Activated T-helper 17 cell treated with anti-CD3 and anti-CD28 coated beads, Interleukin-2, amount 50 U/mL, for 72 hours (primary cell): ENCODE measurements around the gene SMAD2. TPM values are rescaled to one million over a fixed set of nuclear protein-coding genes. Genes with fewer than 3 reads are reported as not detected.

Experiments
- ATAC-seq: fragments of 150-1000 bp; cut with Tn5 transposase; replicated peaks from 2 replicates; pipeline ENCODE4 v1.10.0; 2021; ENCODE audit warnings: mild to moderate bottlenecking, moderate library complexity
- H3K27ac Mint-ChIP-seq: one replicate; pipeline ENCODE4 v1.8.0; 2022; ENCODE audit warnings: mixed read lengths
- H3K27me3 Mint-ChIP-seq: one replicate; pipeline ENCODE4 v1.8.0; 2022; ENCODE audit warnings: mixed read lengths
- H3K36me3 Mint-ChIP-seq: one replicate; pipeline ENCODE4 v1.8.0; 2022; ENCODE audit warnings: low read depth, mild to moderate bottlenecking, mixed read lengths
- H3K4me1 Mint-ChIP-seq: one replicate; pipeline ENCODE4 v1.8.0; 2022; ENCODE audit warnings: mixed read lengths
- H3K4me3 Mint-ChIP-seq: one replicate; pipeline ENCODE4 v1.8.0; 2022; ENCODE audit warnings: mild to moderate bottlenecking, mixed read lengths
- H3K9me3 Mint-ChIP-seq: one replicate; pipeline ENCODE4 v1.8.0; 2022; ENCODE audit warnings: mixed read lengths
- total RNA-seq, 2 donors: library from RNA; stranded (reverse); gene quantifications; one replicate each; pipeline ENCODE4 v1.2.3, GENCODE V29; 2022

SMAD2 gene
- total RNA-seq, 2 donors from 2014 or later: 97.2 to 170 TPM

- Mint-ChIP-seq H3K36me3 (no peaks in the 10 kb centered on the region), H3K4me1 (peaks cover 11% of the 10 kb centered on the region), H3K27me3 (peaks cover 3% of the 10 kb centered on the region), H3K4me3 (no peak overlapping the region), H3K27ac (no peak overlapping the region), H3K9me3 (no peaks in the 10 kb centered on the region)
- ATAC-seq: no peak
Observed at GRCh38 chr18:47949202-47949601, 18.7 kb upstream of the SMAD2 start.

DNA sequence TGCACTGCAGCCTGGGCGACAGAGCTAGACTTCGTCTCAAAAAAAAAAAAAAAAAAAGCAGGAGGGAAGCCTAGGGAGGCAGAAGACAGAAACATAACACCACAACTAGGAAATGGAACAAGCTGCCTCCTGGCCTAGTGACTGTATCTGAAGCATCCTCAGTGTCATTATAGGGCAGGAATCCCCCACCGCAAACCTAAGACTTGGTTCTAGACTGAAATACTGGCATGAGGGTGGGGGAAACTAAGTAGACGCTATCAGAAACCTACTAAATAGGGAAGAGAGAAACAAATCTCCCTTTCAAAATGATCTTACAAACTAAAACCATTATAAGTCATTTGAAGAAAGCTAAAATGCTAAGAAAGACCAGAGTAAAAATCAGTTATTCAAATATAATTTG is 16.4 kb upstream of the SMAD2 start:
- Mint-ChIP-seq H3K4me3 (no peak overlapping the region), H3K4me1 (peaks cover 5% of the 10 kb centered on the region), H3K27ac (no peak overlapping the region), H3K36me3 (no peaks in the 10 kb centered on the region), H3K9me3 (peaks cover 3% of the 10 kb centered on the region), H3K27me3 (peaks cover 12% of the 10 kb centered on the region)
- no peak for ATAC-seq

- Mint-ChIP-seq H3K4me1 (peaks cover 5% of the 10 kb centered on the region), H3K9me3 (peaks cover 3% of the 10 kb centered on the region), H3K36me3 (no peaks in the 10 kb centered on the region), H3K4me3 (no peak overlapping the region), H3K27ac (no peak overlapping the region), H3K27me3 (peaks cover 12% of the 10 kb centered on the region)
- peak; percentile 99 for ATAC-seq
Observed at GRCh38 chr18:47944972-47945852, 14.8 kb upstream of the SMAD2 start.

- ATAC-seq: no peak
- H3K27ac Mint-ChIP-seq: no peak overlapping the region
- no peak overlapping the region for H3K4me3 Mint-ChIP-seq
- H3K36me3 Mint-ChIP-seq: no peaks in the 10 kb centered on the region
- H3K27me3 Mint-ChIP-seq: no peaks in the 10 kb centered on the region
- H3K9me3 Mint-ChIP-seq: no peaks in the 10 kb centered on the region
- peaks cover 9% of the 10 kb centered on the region for H3K4me1 Mint-ChIP-seq
Observed at GRCh38 chr18:47936952-47937351, 6.5 kb upstream of the SMAD2 start.

GRCh38 chr18:47935321-47936055 is 5.0 kb upstream of the SMAD2 start:
- Mint-ChIP-seq H3K9me3 (no peaks in the 10 kb centered on the region), H3K4me3 (no peak overlapping the region), H3K36me3 (no peaks in the 10 kb centered on the region), H3K4me1 (peaks cover 12% of the 10 kb centered on the region), H3K27me3 (no peaks in the 10 kb centered on the region), H3K27ac (no peak overlapping the region)
- ATAC-seq: no peak

DNA sequence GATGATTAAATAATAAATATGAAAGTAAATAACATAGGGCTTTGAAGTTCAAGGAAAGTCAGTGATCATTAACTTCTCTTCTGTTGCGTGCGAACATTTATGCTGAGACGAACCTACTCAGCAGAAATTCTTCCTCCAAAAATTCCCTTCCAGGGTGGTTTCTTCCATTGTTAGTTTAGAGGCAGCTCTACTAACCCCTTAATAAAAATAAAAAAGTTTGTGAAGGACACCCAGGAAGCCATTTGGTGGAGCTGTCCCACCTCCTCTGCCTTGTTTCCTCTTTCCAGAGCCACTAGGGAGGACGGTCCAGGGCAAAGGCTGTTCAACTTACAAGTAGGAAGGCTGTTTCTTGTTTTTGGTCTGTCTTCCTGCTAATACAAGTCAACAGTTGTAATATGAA is 2.1 kb upstream of the SMAD2 start:
- ATAC-seq: no peak
- peaks cover 28% of the 10 kb centered on the region for H3K4me1 Mint-ChIP-seq
- no peak overlapping the region for H3K27ac Mint-ChIP-seq
- H3K4me3 Mint-ChIP-seq: peak overlapping the region; percentile 96
- no peaks in the 10 kb centered on the region for H3K27me3 Mint-ChIP-seq
- H3K9me3 Mint-ChIP-seq: no peaks in the 10 kb centered on the region
- H3K36me3 Mint-ChIP-seq: peaks cover 24% of the 10 kb centered on the region

DNA sequence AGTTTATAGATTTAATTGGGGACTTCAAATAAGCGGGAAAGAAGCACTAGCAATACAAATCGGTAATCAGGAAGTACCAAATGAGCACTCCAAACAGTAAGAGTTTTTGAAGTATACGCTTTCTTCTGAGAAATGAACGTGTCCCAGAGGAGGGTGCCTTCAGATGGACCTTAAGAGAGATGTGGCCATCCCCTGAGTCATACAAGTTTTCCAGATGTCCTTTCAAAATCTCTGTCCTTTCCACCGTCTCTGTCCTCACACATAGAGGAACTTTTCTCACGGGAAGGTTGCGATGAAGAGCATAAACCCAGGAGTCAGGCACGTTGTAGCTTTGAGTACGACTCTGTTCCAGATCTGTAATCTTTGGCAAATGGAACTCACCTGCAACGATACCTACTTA is 1.7 kb upstream of the SMAD2 start:
- peak overlapping the region; percentile 96 for H3K4me3 Mint-ChIP-seq
- peak overlapping the region; percentile 89 for H3K27ac Mint-ChIP-seq
- ATAC-seq: no peak
- peaks cover 30% of the 10 kb centered on the region for H3K4me1 Mint-ChIP-seq
- no peaks in the 10 kb centered on the region for H3K27me3 Mint-ChIP-seq
- H3K36me3 Mint-ChIP-seq: peaks cover 27% of the 10 kb centered on the region
- no peaks in the 10 kb centered on the region for H3K9me3 Mint-ChIP-seq

DNA sequence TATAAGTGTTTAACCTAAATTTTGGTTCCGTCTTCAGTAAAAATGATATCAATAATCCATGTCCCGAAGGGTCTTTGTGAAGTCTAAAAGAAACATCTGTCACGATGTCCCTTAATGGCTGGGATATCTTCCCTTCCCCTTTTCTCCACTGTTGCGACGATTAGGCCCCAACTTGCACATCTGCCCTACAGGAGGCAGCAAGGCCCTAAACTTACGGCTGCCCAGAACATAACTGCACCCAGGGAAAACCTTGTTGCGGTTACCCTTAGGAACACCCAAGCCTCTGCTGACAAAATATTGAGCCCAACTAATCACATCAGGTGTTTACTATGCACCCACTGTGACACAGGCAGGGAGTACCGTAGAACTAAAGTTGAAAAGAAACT is 1.3 kb upstream of the SMAD2 start:
- peak overlapping the region; percentile 96 for H3K4me3 Mint-ChIP-seq
- H3K27ac Mint-ChIP-seq: peak overlapping the region; percentile 89
- no peaks in the 10 kb centered on the region for H3K27me3 Mint-ChIP-seq
- peaks cover 32% of the 10 kb centered on the region for H3K4me1 Mint-ChIP-seq
- no peak for ATAC-seq
- H3K36me3 Mint-ChIP-seq: peaks cover 30% of the 10 kb centered on the region
- H3K9me3 Mint-ChIP-seq: no peaks in the 10 kb centered on the region

DNA sequence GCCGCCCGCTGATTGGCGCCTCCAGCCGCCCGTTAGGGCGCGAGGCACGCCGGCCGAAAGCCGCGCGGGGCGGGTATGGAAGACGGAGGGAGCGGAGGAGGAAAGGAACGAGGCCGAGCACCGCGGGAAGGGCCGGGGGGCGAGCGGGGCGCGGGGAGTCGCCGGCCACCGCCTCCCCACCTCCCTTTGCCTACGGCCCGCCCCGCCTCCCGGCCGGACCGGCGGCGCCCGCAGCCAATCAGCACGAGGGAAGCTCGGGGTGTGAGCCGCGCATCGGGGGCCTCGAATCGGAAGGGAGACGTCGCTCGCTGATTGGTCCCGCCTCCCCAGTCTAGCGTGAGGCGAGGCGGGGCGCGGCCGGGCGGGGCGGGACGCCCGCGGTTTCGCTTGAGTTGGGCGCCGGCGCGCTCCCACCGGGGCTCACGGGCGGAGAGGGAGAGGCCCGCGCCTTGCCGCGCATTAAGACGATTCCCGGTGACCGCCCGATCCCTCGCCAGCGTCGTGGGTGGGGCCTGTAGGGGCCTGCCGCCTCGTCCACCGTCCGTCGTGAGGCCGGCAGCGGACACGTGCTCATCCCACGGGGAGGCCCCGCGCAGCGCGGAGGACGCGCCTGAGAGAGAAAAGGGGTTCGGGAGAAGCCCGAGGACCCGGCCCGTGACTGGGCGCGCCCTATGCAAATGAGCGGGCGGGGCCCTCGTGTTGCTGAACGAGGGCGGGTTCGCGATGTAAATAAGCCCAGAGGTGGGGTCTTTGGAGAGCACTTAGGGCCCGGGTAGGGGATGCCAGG is 665 bp upstream of the SMAD2 start:
- Mint-ChIP-seq H3K27me3 (no peaks in the 10 kb centered on the region), H3K9me3 (no peaks in the 10 kb centered on the region), H3K36me3 (peaks cover 30% of the 10 kb centered on the region), H3K4me3 (peak overlapping the region; percentile 96), H3K4me1 (peaks cover 36% of the 10 kb centered on the region), H3K27ac (peak overlapping the region; percentile 89)
- peak; percentile 81 for ATAC-seq

GRCh38 chr18:47929681-47930198 is 719 bp downstream of the SMAD2 start:
- H3K27ac Mint-ChIP-seq: peak overlapping the region; percentile 98
- peaks cover 36% of the 10 kb centered on the region for H3K36me3 Mint-ChIP-seq
- H3K27me3 Mint-ChIP-seq: no peaks in the 10 kb centered on the region
- H3K4me1 Mint-ChIP-seq: peaks cover 42% of the 10 kb centered on the region
- H3K4me3 Mint-ChIP-seq: peak overlapping the region; percentile 96
- H3K9me3 Mint-ChIP-seq: no peaks in the 10 kb centered on the region
- peak; percentile 18 for ATAC-seq

GRCh38 chr18:47928466-47928865 is 2.0 kb downstream of the SMAD2 start:
- peaks cover 38% of the 10 kb centered on the region for H3K36me3 Mint-ChIP-seq
- peak; percentile 15 for ATAC-seq
- peak overlapping the region; percentile 96 for H3K4me3 Mint-ChIP-seq
- peaks cover 42% of the 10 kb centered on the region for H3K4me1 Mint-ChIP-seq
- peak overlapping the region; percentile 98 for H3K27ac Mint-ChIP-seq
- H3K27me3 Mint-ChIP-seq: no peaks in the 10 kb centered on the region
- H3K9me3 Mint-ChIP-seq: no peaks in the 10 kb centered on the region

GRCh38 chr18:47926101-47926850 is 4.2 kb downstream of the SMAD2 start:
- H3K4me3 Mint-ChIP-seq: peak overlapping the region; percentile 96
- no peaks in the 10 kb centered on the region for H3K9me3 Mint-ChIP-seq
- H3K36me3 Mint-ChIP-seq: peaks cover 50% of the 10 kb centered on the region
- H3K27ac Mint-ChIP-seq: peak overlapping the region; percentile 98
- ATAC-seq: no peak
- H3K4me1 Mint-ChIP-seq: peaks cover 46% of the 10 kb centered on the region
- no peaks in the 10 kb centered on the region for H3K27me3 Mint-ChIP-seq

DNA sequence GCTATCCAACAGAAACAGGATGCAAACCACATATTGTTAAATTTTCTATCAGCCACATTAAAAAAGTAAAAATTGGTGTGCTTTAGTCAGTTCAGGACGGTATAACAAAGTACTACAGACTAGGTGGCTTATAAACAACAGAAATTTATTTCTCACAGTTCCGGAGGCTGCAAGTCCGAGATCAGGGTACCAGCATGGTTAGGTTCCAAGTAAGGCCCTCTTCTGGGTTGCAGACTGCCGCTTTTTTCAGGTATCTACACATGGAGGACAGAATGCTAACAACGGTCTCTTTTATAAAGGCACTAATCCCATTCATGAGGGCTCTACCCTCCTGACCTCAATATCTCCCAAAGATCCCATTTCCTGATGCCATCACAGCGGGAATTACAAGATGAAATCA is 10.5 kb downstream of the SMAD2 start:
- Mint-ChIP-seq H3K4me3 (peak overlapping the region; percentile 76), H3K36me3 (peaks cover 66% of the 10 kb centered on the region), H3K4me1 (peaks cover 64% of the 10 kb centered on the region), H3K9me3 (no peaks in the 10 kb centered on the region), H3K27ac (peak overlapping the region; percentile 91), H3K27me3 (no peaks in the 10 kb centered on the region)
- no peak for ATAC-seq
